ENCODE results near the gene MAFB.
"Not testable (repeated sequence)": the region's sequence is repeated elsewhere in the genome, so short reads cannot be mapped to it uniquely, and the experiment has no call there.

Gene MAFB

DNA sequence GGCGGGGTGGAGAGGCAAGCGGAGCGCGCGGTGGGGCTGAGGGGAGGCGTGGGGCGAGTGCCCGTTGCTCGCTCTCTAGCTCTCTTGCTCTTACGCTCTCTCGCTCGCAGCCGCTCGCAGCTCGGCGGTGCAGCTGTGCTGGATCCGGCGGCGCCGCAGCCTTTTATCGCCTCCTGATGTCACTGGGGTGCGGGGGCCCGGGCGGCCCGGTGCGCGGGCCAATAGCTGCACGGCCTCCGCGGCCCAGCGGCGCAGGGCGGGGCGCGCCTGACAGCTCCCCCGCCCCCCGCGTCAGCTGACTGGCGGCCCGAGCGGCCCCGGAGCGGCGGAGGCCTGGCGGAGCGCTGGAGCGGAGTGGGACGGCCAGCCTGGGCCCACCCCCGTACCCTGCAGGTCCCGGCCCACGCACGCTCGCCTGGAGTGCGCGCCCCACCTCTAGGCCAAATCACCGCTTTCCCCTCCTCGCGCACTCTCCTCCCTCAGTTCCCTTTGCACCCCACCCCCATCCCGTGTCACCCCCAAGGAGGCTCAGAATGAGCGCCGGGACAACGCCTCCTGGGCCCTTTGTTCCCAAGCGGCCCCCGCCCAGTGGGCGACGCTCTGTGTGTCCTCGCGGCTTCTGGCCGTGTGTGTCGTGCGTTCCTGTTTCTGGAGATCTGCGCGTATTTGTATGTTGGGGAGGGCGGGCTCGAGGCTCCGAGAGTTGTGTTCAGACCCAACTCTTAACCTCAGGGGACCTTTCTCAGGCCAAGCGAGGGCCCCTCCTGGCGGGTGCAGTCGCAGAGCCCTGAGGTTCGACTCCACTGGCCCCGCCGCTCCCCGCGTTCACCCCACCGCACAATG is at the start of gene MAFB:
Gene MAFB (minus strand): TSS at position 137 of the 843 bp plus-strand sequence. CDS start 386 bp downstream, outside the sequence.
- DNase-seq: no peak

DNA sequence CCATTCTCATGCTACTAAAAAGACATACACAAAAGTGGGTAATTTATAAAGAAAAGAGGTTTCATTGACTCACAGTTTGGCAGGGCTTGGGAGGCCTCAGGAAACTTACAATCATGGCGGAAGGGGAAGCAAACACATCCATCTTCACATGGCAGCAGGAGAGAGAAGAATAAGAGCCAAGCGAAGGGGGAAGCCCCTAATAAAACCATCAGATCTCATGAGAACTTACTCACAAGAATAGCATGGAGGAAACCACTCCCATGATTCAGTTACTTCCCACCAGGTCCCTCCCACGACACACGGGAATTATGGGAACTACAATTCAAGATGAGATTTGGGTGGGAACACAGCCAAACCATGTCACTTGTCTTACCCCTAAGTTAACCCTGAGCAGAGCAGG is 47.4 kb upstream of the MAFB start:
- not testable (repeated sequence) for DNase-seq

DNA sequence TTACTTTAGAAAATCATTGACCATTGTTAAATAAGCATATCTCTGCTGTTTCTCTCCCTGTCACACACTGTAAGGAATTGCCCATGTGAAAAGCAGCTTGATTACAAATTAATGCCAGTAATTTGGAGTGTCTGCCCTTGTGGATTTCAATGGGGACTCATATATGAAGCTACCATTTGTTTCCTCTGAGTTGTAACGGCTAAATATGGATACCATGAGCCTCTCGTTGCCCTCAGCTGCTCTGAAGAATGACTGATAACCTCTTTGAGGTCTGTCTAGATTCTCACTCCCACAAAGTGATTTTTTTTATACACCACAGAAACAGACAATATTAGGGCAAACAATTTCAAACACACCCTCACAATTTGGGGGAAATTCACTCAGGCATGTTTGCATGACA is 40.0 kb upstream of the MAFB start:
- no peak for DNase-seq

DNA sequence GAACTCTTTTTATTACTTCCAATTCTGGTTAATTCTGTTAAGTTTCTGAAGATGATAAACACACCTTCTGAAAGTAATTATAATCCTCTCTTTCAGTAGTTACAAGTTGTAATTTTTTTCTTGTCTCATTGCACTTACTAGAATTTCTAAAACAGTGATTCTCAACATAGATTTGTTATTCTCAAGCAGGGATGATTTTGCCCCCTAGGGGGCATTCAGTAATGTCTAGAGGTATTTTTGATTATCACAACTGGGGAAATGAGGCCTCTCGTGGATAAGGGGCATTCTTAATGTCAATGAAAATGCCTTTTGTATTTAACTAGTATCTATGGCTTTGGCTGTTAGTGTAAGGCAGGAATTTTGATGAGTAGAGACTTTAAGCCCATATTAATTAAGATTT is 39.4 kb upstream of the MAFB start:
- no peak for DNase-seq

DNA sequence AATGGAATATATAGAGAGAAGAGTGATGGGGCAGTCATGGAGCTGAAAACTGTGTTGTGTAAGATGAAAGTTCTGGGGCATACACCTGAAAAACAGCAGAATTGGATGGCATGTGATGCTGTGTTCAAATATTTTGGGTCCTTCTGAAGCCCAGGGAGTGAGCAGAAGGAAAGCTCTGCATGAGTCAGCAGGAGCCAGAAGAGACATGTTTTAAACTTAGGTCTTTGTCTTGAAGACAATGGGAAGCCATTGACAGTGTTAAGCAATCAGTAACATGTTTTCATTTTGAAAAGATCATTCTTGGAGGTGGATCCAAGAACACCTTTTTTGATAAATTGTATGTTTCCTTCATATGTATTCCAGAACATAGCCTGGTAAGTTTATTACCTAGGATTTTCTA is 38.9 kb upstream of the MAFB start:
- DNase-seq: no peak

DNA sequence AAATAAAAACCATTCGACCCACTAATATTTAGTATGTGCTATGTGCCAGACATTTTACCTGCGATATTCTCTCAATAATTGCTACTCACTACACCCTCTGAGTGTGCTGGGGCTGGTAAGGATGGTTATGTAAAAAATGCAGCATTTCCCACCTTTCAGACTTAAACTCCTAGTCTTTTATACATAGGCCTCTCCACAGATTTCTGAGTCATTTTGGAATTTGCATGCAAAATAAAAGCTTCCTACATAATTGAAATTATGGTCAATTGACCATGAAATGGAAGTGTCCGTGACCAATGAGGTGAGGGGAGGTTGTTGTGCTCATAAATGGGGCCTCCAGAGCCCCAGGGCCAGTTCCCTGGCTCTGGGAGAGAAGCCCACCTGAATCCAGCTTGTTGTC is 37.7 kb upstream of the MAFB start:
- no peak for DNase-seq

DNA sequence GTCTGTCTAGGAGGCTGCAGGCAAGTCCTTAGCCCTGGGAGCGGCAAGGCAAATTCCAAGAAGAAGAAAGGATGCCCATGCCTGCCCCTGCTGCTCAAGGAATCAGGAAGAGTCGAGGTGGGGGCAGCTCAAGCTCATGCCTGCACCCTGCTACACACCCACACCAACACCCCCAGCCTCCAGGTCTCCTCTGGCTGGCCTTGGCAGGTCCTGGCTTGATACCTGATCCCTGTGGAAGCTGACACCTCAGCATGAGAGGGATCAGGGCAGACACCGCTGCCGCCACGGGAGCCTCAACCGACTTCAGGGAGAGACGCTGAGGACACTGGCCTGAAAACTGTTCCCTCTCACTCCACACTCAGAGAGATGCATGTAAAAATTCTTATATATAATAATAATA is 35.5 kb upstream of the MAFB start:
- DNase-seq: no peak

DNA sequence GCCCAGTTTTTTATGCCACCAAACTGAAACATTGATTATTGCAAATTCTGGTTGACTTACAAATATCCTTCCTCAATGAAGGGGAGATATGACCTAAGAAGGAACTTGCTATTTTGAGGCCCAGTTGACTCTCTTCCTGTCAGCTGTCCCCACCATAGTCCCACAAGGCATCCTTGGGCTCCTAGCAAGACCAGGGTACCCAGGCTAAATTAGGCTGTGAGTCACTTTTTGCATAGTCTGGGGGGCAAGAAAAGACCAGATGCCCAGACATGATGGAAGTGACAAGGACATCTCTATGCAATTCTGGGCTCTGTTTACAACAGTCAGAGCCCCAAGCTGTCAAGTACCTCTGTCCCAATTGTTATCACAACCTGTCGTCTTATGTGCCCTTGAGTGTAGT is 31.8 kb upstream of the MAFB start:
- DNase-seq: no peak

DNA sequence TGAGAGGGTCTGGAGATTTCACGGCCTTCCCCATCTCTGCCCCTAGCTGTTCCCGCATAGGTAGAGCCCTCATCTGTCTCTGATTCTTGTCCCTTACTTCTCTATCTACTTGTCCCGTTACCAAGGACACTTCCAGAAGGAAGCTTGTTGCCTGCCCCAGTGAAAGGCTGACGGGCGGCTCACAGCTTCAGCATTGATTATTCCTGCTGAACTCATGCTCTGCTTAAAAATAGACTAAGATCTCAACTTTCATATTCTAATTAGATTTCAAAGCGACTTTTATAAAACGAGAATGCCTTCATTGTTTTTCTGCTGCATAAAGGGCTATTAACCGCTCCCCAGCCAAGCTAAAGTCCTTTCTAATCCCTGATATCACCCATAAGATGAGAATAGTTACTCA is 31.1 kb upstream of the MAFB start:
- no peak for DNase-seq

DNA sequence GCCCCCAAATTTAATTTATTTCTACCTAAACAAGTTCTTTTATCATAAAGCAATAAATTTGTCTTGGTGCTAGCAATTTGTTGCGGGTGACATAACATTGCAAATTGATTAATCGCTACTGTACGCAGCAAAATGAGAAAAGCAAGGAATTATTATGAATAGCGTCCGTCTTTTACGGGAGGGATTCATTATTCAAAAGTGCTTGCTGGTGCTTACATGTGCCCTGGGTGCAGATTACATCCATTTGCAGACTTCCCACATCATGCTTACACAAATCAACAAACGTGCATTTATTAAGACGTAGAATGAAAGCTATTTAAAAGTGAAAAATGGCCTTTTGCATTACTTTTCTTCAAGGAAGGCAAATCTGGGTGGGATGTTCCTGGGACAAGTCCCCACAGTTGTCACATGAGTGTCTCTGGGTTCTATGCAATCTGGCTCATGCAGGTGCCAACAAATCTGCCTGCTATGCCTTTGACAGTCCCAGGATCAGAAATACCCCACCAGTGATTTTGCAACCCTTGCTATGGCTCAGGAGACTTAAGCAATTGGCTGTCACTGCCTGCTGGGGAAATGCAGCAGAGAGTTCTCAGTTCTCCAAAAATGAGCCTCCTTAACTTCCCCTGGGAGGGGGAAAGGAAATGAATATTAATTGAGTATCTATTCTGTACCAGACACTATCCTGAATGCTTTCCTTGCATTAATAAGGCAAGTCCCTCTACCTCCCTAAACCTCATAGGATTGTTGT is 30.1 kb upstream of the MAFB start:
- no peak for DNase-seq

DNA sequence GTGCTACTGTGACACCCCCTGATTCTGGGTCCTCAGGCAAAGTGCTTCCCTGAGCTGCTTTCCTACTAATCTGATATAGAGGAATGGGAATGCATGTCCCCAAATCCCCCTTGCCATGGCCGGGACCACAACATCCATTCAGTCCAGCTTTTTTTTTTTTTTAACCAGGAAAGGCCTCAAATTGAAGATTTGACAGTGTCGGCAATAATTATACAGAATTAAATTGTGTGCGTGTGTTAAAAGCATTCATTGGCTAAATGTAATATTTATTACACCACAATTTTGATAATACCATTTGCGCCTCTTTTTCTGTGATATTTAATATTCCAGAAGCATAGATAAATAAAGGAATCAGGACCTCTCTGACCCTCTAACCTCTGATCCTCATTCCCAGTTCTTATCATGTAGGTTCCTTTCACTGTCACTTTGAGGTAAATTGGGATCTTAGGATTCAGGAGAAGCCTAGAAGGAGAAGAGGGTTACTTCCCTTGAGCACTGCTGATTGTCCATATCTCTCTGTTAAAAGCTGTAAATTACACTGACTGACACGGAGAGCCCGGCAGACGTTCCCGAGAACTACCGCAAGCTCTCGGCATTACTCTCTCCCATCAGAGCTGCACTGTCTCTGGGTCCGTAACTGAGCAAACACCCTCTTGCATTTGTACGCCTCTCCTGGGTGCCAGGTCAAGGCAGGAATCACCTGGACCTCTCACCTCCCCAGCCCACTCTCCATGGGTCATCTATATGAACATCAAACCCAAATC is 29.4 kb upstream of the MAFB start:
- DNase-seq: no peak

DNA sequence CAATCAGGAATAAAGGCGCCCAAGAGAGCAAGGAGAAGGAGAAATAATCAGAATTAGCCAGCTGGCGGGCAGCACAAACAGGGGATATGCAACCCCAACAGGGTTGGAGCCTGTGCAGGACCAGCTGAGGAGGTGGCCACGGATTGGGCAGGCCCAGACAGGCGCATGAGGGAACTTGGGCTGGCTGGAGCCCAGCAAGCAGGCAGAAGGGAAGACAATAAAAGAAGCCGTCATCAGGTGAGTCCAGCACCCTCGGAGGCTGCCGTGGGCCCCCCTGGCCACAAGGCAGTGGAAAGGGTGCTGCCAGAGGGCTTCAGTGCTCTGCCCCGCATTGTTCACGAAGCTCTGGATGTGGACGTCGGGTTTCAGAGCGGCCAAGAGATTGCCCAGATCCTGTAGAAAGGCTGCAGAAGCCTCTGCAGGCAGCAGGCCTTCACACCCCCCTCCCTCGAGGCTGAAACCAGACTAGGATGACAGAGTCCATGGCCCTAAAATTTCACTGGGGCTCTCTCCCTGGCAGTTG is 28.4 kb upstream of the MAFB start:
- DNase-seq: no peak

DNA sequence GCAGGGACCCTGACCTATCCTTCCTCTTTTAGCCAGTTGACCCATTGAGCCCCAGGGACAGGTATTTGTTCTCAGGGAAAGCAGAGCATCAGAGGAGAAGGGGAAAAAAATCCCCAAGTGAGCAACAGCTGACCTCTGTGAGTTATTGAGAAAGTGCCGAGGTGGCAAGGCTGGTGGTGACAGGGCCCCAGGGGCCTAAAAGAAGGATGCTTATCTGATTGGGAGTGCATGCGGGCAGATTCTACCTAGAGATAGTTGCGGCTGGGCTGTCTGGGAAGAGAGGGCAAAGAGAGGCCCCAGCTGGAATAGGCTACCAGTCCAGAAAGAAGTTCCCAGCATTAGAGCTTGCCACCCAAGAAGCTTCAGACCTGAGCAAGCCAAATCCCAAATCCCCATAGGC is 26.5 kb upstream of the MAFB start:
- no peak for DNase-seq

DNA sequence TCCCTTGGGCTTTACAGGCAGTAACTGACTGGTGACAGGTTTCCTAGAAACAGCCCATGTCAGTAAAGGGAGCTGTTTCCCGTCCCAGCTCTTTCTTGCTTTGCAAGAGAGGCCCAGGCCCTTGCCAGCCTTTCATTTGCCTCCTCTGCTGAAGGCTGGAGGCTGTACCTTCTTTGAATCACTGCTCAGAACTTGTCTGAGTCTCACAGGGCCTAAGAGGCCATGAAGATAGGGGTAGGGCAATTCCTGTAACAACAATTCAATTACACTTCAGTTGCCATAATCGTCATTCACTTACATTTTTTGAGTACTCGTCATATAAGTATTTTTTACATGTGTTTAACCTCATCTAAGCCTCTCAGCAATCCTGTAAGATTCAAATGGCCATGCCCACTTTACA is 25.9 kb upstream of the MAFB start:
- no peak for DNase-seq

DNA sequence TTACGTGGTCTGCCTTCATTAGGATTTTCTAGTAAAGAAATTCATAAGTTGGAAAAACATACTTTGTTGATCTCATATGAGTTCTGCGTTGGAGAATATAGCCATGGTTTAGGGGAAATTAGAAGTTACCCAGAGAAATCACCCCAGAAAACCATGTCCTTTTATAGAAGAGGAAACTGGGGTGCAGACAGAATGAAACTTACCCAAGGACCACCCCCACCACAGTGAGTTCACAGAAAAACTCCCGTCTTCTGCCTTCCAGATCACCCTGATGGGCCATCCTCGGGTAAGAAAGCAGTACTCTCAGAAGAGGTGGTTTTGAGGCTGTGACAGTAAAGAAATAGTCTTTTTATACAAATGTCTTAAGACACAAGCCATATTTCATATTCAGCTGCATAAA is 25.1 kb upstream of the MAFB start:
- no peak for DNase-seq

DNA sequence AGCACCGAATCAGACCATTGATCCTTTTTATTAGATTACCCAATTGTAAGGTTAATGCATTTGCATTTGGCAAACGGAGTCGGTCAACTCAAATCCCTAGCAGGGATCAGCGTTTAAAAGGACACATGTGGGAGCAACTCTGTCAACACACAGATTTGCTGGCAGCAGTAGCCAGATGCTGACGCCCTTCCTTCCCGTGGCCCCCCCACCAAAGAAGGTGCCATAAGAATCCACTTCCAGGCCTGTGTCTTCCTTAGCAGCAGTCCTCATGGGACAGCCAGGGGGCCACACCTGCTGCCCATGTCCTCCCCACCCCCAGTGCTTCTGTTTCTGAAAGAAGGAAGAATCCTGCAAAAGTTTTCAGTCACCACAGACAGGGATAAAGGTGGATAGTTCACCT is 24.5 kb upstream of the MAFB start:
- DNase-seq: no peak

DNA sequence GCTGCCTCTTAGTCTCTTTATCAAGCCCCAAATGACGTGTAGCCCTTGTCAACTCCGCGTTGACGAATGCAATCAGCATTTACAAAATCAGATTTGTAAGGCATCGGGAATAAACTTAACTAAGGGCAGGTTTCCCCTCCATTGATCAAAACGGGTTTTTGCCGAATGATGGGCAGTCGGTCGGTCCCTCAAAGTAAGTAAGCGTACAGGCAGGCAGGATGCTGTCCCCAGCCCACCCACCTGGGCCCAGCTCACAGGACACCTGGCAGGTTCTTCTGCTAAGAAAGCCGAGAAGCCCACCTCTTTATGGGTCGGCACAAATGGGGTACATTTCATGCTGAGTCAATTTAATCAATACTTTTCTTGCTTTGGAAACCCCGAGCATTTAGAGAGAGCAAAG is 22.0 kb upstream of the MAFB start:
- no peak for DNase-seq

DNA sequence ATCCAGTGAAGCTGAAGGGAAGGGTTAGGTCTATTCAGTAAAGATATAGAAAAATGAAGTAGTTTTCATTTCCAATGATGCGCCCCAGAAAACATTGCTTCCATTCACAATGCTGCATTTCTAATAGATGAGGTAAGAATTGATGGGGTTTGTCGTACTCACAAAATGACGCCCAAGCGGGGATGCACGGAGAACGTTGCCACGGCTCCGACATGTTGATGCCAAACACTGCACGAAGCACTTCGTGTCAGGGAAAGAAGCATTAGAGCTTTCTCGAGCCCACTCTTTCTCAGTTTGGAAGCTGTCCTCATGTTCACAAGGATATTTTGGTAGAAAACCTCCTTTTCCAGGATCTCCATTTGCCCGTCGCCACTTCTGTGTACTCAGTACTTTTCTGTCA is 21.6 kb upstream of the MAFB start:
- DNase-seq: no peak

DNA sequence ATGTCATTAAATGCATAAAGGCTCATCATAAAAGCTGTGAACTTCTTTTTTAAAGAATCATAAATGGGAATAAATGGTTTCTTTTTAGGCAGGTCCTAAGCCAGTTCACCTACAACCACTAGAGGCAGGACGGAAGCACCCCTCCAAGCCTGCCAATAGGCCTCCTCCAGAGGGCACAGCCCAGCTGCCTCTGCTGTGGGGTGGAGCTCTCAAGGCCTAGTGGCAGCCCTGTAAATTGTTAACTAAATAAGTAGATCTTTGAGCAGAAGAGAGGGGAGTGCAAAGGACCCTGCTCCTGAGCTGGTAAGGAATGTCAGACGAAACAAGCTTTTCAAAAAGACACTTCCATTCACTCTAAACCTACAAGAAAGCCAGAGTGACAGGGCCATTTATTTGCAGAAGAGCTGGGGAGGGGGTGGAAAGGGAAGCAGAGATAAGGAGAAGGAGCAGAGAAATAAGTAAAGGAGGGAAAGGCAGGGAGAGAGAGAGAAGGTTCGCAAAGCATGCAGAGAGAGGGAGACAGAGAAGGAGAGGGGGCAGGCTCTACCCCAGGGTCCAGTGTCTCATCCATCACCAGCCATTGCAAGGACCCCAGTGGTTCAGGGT is 18.0 kb upstream of the MAFB start:
- DNase-seq: no peak

DNA sequence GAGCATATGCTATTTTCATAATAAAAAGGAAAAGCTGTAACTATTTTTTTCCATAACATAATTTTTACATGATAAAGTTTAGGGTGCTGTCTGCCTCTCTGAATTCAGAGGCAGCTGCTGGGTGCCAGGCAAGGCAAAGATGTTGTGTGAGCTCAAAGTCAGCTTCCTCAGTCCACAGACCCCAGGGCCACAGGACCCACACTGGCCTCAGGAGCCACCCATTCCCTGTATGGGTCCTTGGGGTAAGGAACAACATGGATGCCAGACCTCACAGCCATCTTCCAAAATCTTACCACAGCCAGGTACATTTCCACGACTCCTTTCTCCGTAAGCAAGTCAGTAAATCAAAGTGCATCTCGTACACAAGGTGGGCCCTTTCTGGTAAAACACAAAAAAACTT is 16.4 kb upstream of the MAFB start:
- no peak for DNase-seq

DNA sequence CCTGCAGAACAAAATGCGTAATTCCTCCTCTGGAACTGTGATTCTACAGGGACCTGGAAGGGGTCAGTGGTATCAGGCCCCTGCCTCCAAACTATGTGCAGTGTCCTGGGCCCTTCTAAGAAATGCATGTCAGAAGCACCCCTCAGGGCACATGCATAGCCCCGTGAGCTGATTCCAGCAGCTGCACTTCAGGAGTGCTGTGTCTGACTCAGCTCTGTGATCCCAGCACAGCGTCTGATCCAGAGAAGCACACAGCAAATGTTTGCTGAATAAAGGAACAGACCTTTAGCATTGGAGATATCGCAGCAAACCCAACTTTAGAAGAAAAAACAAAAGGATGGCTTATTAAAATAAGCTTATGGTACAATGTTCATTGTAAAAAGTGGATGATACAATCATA is 15.8 kb upstream of the MAFB start:
- no peak for DNase-seq

DNA sequence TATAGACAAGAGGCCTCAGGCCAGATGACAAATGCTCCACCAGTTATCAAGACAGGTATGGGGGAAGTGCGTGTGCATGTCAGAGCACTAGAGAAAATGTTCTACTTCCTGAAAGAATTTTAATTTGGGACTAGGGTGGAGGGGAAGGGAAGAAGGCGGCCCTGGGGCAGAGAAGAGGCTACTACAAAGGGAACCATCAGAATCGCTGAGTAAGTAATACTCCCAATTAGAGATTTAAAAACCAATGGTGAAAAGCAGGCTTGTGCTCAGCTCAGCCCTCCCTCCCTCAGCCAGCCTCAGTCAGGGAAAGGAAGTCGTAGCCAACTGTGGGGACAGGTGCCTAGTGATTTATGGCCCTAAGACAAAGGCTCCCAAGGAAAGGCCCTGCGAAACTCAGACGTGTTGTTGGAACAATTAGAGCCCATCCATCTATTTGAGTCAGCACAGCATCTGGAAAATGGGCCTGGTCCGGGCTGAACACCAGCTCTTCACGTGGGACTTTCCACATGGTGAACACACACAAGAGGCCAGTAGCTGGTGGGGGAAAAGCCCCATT is 15.0 kb upstream of the MAFB start:
- DNase-seq: no peak

DNA sequence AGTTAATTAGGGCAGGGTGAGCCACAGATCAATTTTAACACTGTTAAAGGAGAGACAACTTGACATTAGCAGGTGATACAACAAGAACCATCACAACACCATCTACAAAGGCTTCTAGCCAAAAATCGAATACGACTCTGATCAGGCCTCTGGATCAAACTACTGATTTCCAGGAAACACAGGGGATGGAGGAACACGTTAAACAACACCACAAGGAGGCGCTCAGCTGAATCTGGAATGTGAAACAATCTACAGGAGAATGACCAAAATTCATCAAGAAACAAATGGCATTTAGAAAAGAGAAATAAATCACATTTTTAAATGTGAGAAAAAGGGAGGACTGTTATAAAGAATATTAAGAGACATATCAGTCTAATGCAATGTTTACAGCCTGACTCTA is 13.5 kb upstream of the MAFB start:
- no peak for DNase-seq

Data from activated CD4-positive, alpha-beta T cell treated with anti-CD3 and anti-CD28 coated beads, Interleukin-2, amount 50 U/mL, for 1 hour (primary cell).